ENCODE data around the gene HCFC2.

The HCFC2 gene

GRCh38 chr12:104126548-104126947 lies 62.2 kb downstream of the HCFC2 start:
- DNase-seq, result no peak

GRCh38 chr12:104130760-104131159 lies 66.4 kb downstream of the HCFC2 start:
- no peak for DNase-seq

GRCh38 chr12:104131609-104132008 lies 67.3 kb downstream of the HCFC2 start:
- no peak for DNase-seq

GRCh38 chr12:104132351-104132956 lies 68.1 kb downstream of the HCFC2 start:
- no peak for DNase-seq

GRCh38 chr12:104133321-104133720 lies 69.0 kb downstream of the HCFC2 start:
- peak; percentile 58 to 60 for DNase-seq

- DNase-seq, result no peak
These were observed 69.5 kb downstream of the HCFC2 start for GRCh38 chr12:104133866-104134265.

- peak in 1 of 2 experiments; percentile 5 for DNase-seq
These were observed 70.6 kb downstream of the HCFC2 start for GRCh38 chr12:104134882-104135281.

- DNase-seq, result peak in 1 of 2 experiments; percentile 27
These were observed 72.2 kb downstream of the HCFC2 start for GRCh38 chr12:104136577-104136976.

GRCh38 chr12:104137001-104137901 lies 72.9 kb downstream of the HCFC2 start:
- peak in 1 of 2 experiments; percentile 40 for DNase-seq

- peak; percentile 95 to 97 for DNase-seq
These were observed 73.8 kb downstream of the HCFC2 start, which contains the start of gene NFYB for GRCh38 chr12:104137902-104138796. Gene NFYB, minus strand, starts transcription at chr12:104138210. Its CDS starts 2,757 bp downstream, at chr12:104135453.

- no peak for DNase-seq
These were observed 74.4 kb downstream of the HCFC2 start for GRCh38 chr12:104138797-104139152.

GRCh38 chr12:104142543-104142942 lies 78.2 kb downstream of the HCFC2 start:
- DNase-seq, result no peak

GRCh38 chr12:104143002-104143401 lies 78.7 kb downstream of the HCFC2 start:
- no peak for DNase-seq

- DNase-seq, result no peak
These were observed 79.6 kb downstream of the HCFC2 start for GRCh38 chr12:104143918-104144317.

GRCh38 chr12:104147346-104147745 lies 83.0 kb downstream of the HCFC2 start:
- no peak for DNase-seq

- no peak for DNase-seq
These were observed 86.1 kb downstream of the HCFC2 start for GRCh38 chr12:104150416-104150815.

- no peak for DNase-seq
These were observed 88.4 kb downstream of the HCFC2 start for GRCh38 chr12:104152685-104153241.

- peak; percentile 41 to 48 for DNase-seq
These were observed 90.0 kb downstream of the HCFC2 start for GRCh38 chr12:104154286-104154685.

- DNase-seq, result no peak
These were observed 90.5 kb downstream of the HCFC2 start for GRCh38 chr12:104154806-104155205.
